K562 (cell line): ENCODE results near the gene ADPRHL1. TPM values are rescaled to one million over a fixed set of nuclear protein-coding genes. Genes with fewer than 3 reads are reported as not detected.

ENCODE experiments used
- ATAC-seq: fragments of 200-7000 bp; cut with Tn5 transposase; 3 replicates; pipeline ENCODE4 v1.9.1; 2020; ENCODE audit warnings: moderate library complexity
- BruUV-seq: library from RNA; stranded (reverse); fragments of 400-500 nt; replicated peaks from 2 replicates; lab custom pipeline; 2021; lab: Mats Ljungman, UMichigan
- CTCF ChIA-PET: fragments of 300-600 bp; formaldehyde crosslinking; extraction: SDS; loops from one replicate; lab custom pipeline; 2021; ENCODE audit warnings: low intra/inter-chr PET ratio; lab: Yijun Ruan, JAX
- POLR2A ChIA-PET: fragments of 300-600, 350-650 bp; sonication (Branson Sonifier 250); formaldehyde crosslinking; extraction: SDS; loops from one replicate; lab custom pipeline; 2021; ENCODE audit warnings: antibody characterized with exemption, inconsistent platforms; lab: Yijun Ruan, JAX
- DNase-seq, 4 experiments: peaks; one replicate each; pipeline versions ENCODE4 v3.0.0 to v3.0.0-alpha.2; 2011 to 2018; ENCODE audit warnings: low spot score in 3 of 4, mixed read lengths in 3 of 4; ENCODE audit errors: extremely low read depth in 1 of 4
- FAIRE-seq: peaks from 2 replicates; lab custom pipeline; 2011; peaks lifted over from hg19 to GRCh38; lab: Jason Lieb, UNC
- H2AFZ ChIP-seq: 2 replicates; pipeline ENCODE4 v1.6.0; 2011; ENCODE audit warnings: low read depth, low read length, control low read depth, inconsistent platforms
- H3K27ac ChIP-seq: fragments of 200-600 bp; 3 replicates; pipeline ENCODE4 v1.8.0; 2011; ENCODE audit warnings: low read depth, mild to moderate bottlenecking, control low read depth, inconsistent platforms, low read length, moderate library complexity, mixed read lengths; ENCODE audit errors: extremely low read depth
- H3K27me3 ChIP-seq, 2 experiments: fragments of 300-600 bp in 1 of 2; 2 replicates in 1 of 2; 3 replicates in 1 of 2; pipeline versions ENCODE4 v1.6.0 to v1.8.0; 2011; ENCODE audit warnings: inconsistent platforms in 2 of 2, low read length in 2 of 2, mild to moderate bottlenecking in 1 of 2, mixed read lengths in 1 of 2, moderate library complexity in 1 of 2; ENCODE audit not compliant: control insufficient read depth in 2 of 2, insufficient read depth in 2 of 2
- H3K36me3 ChIP-seq: fragments of 300-600 bp; 3 replicates; pipeline ENCODE4 v1.8.0; 2011; ENCODE audit warnings: mild to moderate bottlenecking, low read length, inconsistent platforms; ENCODE audit not compliant: control insufficient read depth, insufficient read depth
- H3K4me1 ChIP-seq, 2 experiments: fragments of 200-600 bp in 1 of 2; replicated peaks in 1 of 2; 2 replicates in 1 of 2; 3 replicates in 1 of 2; pipeline versions ENCODE4 v1.5.1 to v1.8.0; 2011; ENCODE audit warnings: inconsistent platforms in 2 of 2, low read length in 2 of 2, mild to moderate bottlenecking in 1 of 2, mixed read lengths in 1 of 2, moderate library complexity in 1 of 2; ENCODE audit not compliant: control insufficient read depth in 2 of 2, insufficient read depth in 2 of 2
- H3K4me2 ChIP-seq: 2 replicates; pipeline ENCODE4 v1.6.1; 2011; ENCODE audit warnings: low read length, control low read depth, inconsistent platforms, mixed read lengths; ENCODE audit not compliant: insufficient read depth
- H3K4me3 ChIP-seq: fragments of 200-600 bp; sonication (generic), shearing (Covaris generic); 2 replicates; pipeline ENCODE4 v1.5.1; 2016; ENCODE audit warnings: control low read depth, inconsistent platforms
- H3K79me2 ChIP-seq: fragments of 200-600 bp; 3 replicates; pipeline ENCODE4 v1.8.0; 2011; ENCODE audit warnings: low read length, inconsistent platforms; ENCODE audit not compliant: control insufficient read depth, insufficient read depth
- H3K9ac ChIP-seq, 2 experiments: 2 replicates each; pipeline versions ENCODE4 v1.6.0 to v1.6.1; 2011; ENCODE audit warnings: low read depth in 2 of 2, low read length in 2 of 2, control low read depth in 1 of 2, inconsistent platforms in 1 of 2, mild to moderate bottlenecking in 1 of 2, mixed read lengths in 1 of 2; ENCODE audit not compliant: insufficient read depth in 1 of 2
- H3K9me1 ChIP-seq: one replicate; pipeline ENCODE4 v1.6.0; 2011; ENCODE audit warnings: inconsistent platforms, mild to moderate bottlenecking, low read length, moderate library complexity; ENCODE audit not compliant: control insufficient read depth, insufficient read depth
- H3K9me3 ChIP-seq: replicated peaks from 2 replicates; pipeline ENCODE4 v1.5.1; 2011; ENCODE audit warnings: low read depth, low read length, inconsistent platforms; ENCODE audit not compliant: control insufficient read depth, insufficient read depth
- H4K20me1 ChIP-seq: replicated peaks from 2 replicates; pipeline ENCODE4 v1.6.1; 2011; ENCODE audit warnings: low read length, inconsistent platforms, mixed read lengths; ENCODE audit not compliant: control insufficient read depth, insufficient read depth
- BCOR ChIP-seq: fragments of 450-650 bp; IDR thresholded peaks from 2 replicates; pipeline ENCODE4 v1.6.1; 2016
- NONO ChIP-seq, 2 experiments: fragments of 200-400 bp in 1 of 2; fragments of 450-650 bp in 1 of 2; formaldehyde crosslinking in 1 of 2; IDR thresholded peaks; 2 replicates each; pipeline ENCODE4 v1.6.1; 2017; ENCODE audit warnings: low read depth in 2 of 2, mild to moderate bottlenecking in 2 of 2, moderate library complexity in 2 of 2, low read length in 1 of 2
- NUFIP1 ChIP-seq: fragments of 450-650 bp; IDR thresholded peaks from 2 replicates; pipeline ENCODE4 v1.6.1; 2018; ENCODE audit not compliant: partially characterized antibody
- POLR2H ChIP-seq: IDR thresholded peaks from 2 replicates; pipeline ENCODE4 v1.6.1; 2016; ENCODE audit warnings: missing genetic modification characterization, low read depth, mild to moderate bottlenecking, control low read depth, missing compliant biosample characterization, moderate library complexity
- ZNF592 ChIP-seq: fragments of 450-650 bp; IDR thresholded peaks from 2 replicates; pipeline ENCODE4 v1.6.1; 2017; ENCODE audit warnings: antibody characterized with exemption, mild to moderate bottlenecking
- WGBS: fragments of 100-300 bp; shearing (Covaris generic); methylation state at CpG from one replicate; pipeline ENCODE4 v1.1.6; 2016; ENCODE audit warnings: low coverage, mixed read lengths; ENCODE audit not compliant: insufficient coverage; ENCODE audit errors: missing lambda C conversion rate; 5-methylcytosine and 5-hydroxymethylcytosine counted together
- in situ Hi-C: fragments of 300-500 bp; cut with MboI; formaldehyde crosslinking; loops from 4 replicates; pipeline ENCODE4 v1.15.0; 2018; ENCODE audit warnings: inconsistent platforms, mixed read lengths
- intact Hi-C: fragments of 100-400 bp; cut with micrococcal nuclease; formaldehyde crosslinking; loops from 2 replicates; pipeline ENCODE4 v1.14.2; 2022
- polyA plus RNA-seq, 8 experiments: library from polyadenylated mRNA; depleted of rRNA in 4 of 8; stranded (reverse) in 5 of 8; unstranded in 3 of 8; fragments of >200 nt; fragmentation: Nextera tagmentation in 2 of 8; fragmentation: Illumina TruSeq in 1 of 8; extraction: Ambion mirVana in 2 of 8; extraction: Trizol in 1 of 8; gene quantifications; 2 replicates each; pipeline versions ENCODE4 v1.2.1 to v1.2.3, GENCODE V29; 2011 to 2014; ENCODE audit warnings: inconsistent platforms in 1 of 8, missing spikeins in 1 of 8
- total RNA-seq, 7 experiments: library from RNA; depleted of rRNA in 6 of 7; stranded (reverse); fragments of >200 nt in 6 of 7; fragmentation: Illumina TruSeq in 2 of 7; extraction: Trizol in 2 of 7; gene quantifications; 2 replicates each; pipeline versions ENCODE4 v1.2.1 to v1.2.3, GENCODE V29; 2011 to 2021; ENCODE audit warnings: low replicate concordance in 1 of 7

The ADPRHL1 gene
- total and polyA plus RNA-seq, 9 of the 15 experiments (the other 6 are each of a cell fraction or from before 2014, with no cell fraction given): 0.06 to 0.76 (median 0.37) TPM; not detected in 1

- TF ChIP-seq NONO (IDR thresholded peaks at IDR 0.05; ENCODE audit: low read depth in 2 of 2, low read length in 1 of 2): no peak
Observed at GRCh38 chr13:113483504-113484293, 30.4 kb upstream of the ADPRHL1 start (continued).

GRCh38 chr13:113483081-113483480, 29.8 kb upstream of the ADPRHL1 start:
- DNase-seq: no peak
- no peak overlapping the region for H3K27ac ChIP-seq
- peaks cover 50% of the 10 kb centered on the region for H3K36me3 ChIP-seq
- no peak for ATAC-seq
- in situ Hi-C loops (no loop called here), intact Hi-C loops (no loop called here)
- no peak for FAIRE-seq
- ChIA-PET CTCF (no interaction called here), POLR2A (interaction anchor here (1.0 to 1.6 kb wide), 2 partner anchors 9 to 10 kb away, joined by 3 read pairs; no protein-coding TSS in a partner anchor)
- H3K9me1 ChIP-seq: peaks cover 3% of the 10 kb centered on the region
- no peak overlapping the region for H3K9ac ChIP-seq
- 91% methylated on average over 7 of the region's 7 CpGs for WGBS
- H3K4me3 ChIP-seq: no peak overlapping the region
- H3K4me1 ChIP-seq: peaks cover 3 to 9% of the 10 kb centered on the region in 2 experiments; a peak in 4 of 5 replicates
- peaks cover 60% of the 10 kb centered on the region for H3K79me2 ChIP-seq
- no TSS peak for BruUV-seq
- no peaks in the 10 kb centered on the region for H3K27me3 ChIP-seq
- H2AFZ ChIP-seq: no peak overlapping the region
- peaks cover 6% of the 10 kb centered on the region; the same call in 1 of the 2 replicates for H4K20me1 ChIP-seq
- no peaks in the 10 kb centered on the region for H3K9me3 ChIP-seq
- H3K4me2 ChIP-seq: no peak overlapping the region
- TF ChIP-seq BCOR (no peak), NUFIP1 (no peak), POLR2H (no peak), ZNF592 (no peak)
